Adrenal gland (tissue), 5 donors: ENCODE results near the gene IGFBP1.

ENCODE experiments used
- CTCF ChIP-seq, 6 experiments: fragments of 450-650 bp in 4 of 6; fragments of 200-600 bp in 2 of 6; sonication (generic) in 1 of 6; IDR thresholded peaks; 1 replicate in 5 of 6; 2 replicates in 1 of 6; pipeline versions ENCODE4 v1.5.1 to v1.8.0; 2016 to 2021; ENCODE audit warnings: antibody characterized with exemption in 6 of 6, mild to moderate bottlenecking in 2 of 6, moderate library complexity in 1 of 6
- POLR2A ChIP-seq, 2 donors: fragments of 450-650 bp; IDR thresholded peaks; one replicate each; pipeline ENCODE4 v1.6.1; 2017; ENCODE audit warnings: antibody characterized with exemption in 2 of 2, mild to moderate bottlenecking in 2 of 2, moderate library complexity in 1 of 2
- donor health status: DM: no; HTN: no; CAD: no.

- TF ChIP-seq POLR2A (IDR thresholded peaks at IDR 0.05) (no peak), CTCF (IDR thresholded peaks at IDR 0.05) (no peak)
These were observed 52.7 kb downstream of the IGFBP1 start for GRCh38 chr7:45940939-45941338.
